Measurements from ENCODE around the gene PNLIPRP2.

PNLIPRP2 gene

GRCh38 chr10:116683821-116684220 lies 63.1 kb downstream of the PNLIPRP2 start:
- ATAC-seq: no peak
- DNase-seq: no peak

- no peak for DNase-seq
- no peak for ATAC-seq
These were observed 64.0 kb downstream of the PNLIPRP2 start for GRCh38 chr10:116684781-116685180.

GRCh38 chr10:116685807-116686206 lies 65.1 kb downstream of the PNLIPRP2 start:
- ATAC-seq: no peak
- DNase-seq: no peak

- ATAC-seq (no peak), DNase-seq (no peak)
These were observed 65.9 kb downstream of the PNLIPRP2 start for GRCh38 chr10:116686632-116687031.

GRCh38 chr10:116687633-116688032 lies 66.9 kb downstream of the PNLIPRP2 start:
- no peak for DNase-seq
- no peak for ATAC-seq

GRCh38 chr10:116688241-116688711 lies 67.5 kb downstream of the PNLIPRP2 start:
- ATAC-seq: no peak
- DNase-seq: no peak

GRCh38 chr10:116688741-116689495 lies 68.2 kb downstream of the PNLIPRP2 start:
- ATAC-seq: no peak
- no peak for DNase-seq

- no peak for DNase-seq
These were observed 69.0 kb downstream of the PNLIPRP2 start for GRCh38 chr10:116689744-116690143.

GRCh38 chr10:116690356-116691322 lies 69.9 kb downstream of the PNLIPRP2 start:
- ATAC-seq (no peak), DNase-seq (no peak)

More at GRCh38 chr10:116689744-116690143, 69.0 kb downstream of the PNLIPRP2 start:
- no peak for ATAC-seq

GRCh38 chr10:116691635-116692034 lies 70.9 kb downstream of the PNLIPRP2 start:
- DNase-seq (no peak), ATAC-seq (no peak)

- DNase-seq (no peak), ATAC-seq (no peak)
These were observed 71.5 kb downstream of the PNLIPRP2 start for GRCh38 chr10:116692225-116692624.

- ATAC-seq (no peak), DNase-seq (no peak)
These were observed 73.6 kb downstream of the PNLIPRP2 start for GRCh38 chr10:116694243-116694926.

Data from stimulated activated naive CD8-positive, alpha-beta T cell treated with anti-CD3 and anti-CD28 coated beads, Interleukin-15, Interleukin-2, amounts not matched to agents 100 U/mL and 50 U/mL, for 24 hours (primary cell).